CD4-positive, alpha-beta T cell treated with Interferon gamma for 1 hour (primary cell): ENCODE data around the gene KIZ.

Experiments used
- DNase-seq: peaks from one replicate; pipeline ENCODE4 v3.0.0-alpha.2; 2020

KIZ gene

GRCh38 chr20:21270806-21271205, 144.9 kb downstream of the KIZ start:
- no peak for DNase-seq

DNA sequence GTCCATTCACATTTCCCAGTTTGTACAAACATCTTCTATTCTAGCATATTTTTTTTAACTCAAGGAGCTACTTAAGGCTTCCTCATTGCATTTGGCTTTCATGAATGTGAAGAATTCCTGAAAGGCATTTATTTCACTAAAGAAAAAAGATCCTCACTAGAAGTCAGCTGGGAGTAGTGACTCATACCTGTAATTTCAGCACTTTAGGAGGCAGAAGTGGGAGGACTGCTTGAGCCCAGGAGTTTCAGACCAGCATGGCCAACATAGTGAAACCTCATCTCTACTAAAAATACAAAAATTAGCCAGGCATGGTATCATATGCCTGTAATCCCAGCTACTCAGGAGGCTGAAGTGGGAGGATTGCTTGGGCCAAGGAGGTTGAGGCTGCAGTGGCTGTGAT, 146.4 kb downstream of the KIZ start:
- DNase-seq, result no peak

- DNase-seq, result no peak
Observed at GRCh38 chr20:21272679-21273078, 146.8 kb downstream of the KIZ start.

- no peak for DNase-seq
Observed at GRCh38 chr20:21273755-21274386, 148.0 kb downstream of the KIZ start.

- no peak for DNase-seq
Observed at GRCh38 chr20:21278829-21279228, 152.9 kb downstream of the KIZ start.

- DNase-seq, result no peak
Observed at GRCh38 chr20:21279706-21280521, 154.0 kb downstream of the KIZ start.

GRCh38 chr20:21280522-21281016, 154.7 kb downstream of the KIZ start:
- no peak for DNase-seq

DNA sequence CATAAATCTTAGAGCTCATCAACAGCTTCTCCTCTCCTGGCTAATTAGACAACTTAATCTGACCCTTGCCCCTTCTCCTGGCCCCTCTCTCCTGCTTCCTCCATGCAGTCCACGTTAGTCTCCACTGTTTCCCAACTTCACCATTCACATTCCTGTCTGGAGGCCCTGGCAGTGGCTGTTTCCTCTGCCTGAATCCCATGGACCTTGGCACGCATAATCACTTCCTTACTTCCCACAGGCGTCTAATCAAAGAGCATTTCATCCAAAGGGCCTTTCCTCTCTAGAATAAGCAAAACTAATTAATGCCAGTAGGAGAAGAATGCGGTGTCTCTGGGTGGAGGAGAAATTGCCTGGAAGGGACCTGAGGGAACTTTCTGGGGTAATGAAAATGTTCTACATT, 160.9 kb downstream of the KIZ start:
- no peak for DNase-seq

- no peak for DNase-seq
Observed at GRCh38 chr20:21288587-21289370, 162.9 kb downstream of the KIZ start.

DNA sequence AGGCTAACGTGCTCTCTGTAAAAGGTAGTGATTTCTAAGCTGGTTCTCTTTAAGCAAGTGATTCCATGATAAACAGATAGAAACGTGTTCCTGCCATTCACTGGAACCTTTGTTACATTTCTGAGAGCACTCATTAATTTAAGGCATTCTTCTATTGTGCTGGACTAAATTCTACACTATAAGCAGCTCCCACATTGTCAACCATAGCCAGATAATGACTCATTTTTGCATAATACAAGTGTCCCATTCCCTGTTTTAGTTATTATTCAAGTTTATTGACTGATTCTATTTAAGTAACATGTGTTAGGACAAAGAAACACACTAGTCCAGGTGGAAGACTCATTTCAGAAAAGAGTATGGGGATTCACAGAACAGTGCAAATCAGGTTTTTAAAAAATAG, 163.8 kb downstream of the KIZ start:
- no peak for DNase-seq

DNA sequence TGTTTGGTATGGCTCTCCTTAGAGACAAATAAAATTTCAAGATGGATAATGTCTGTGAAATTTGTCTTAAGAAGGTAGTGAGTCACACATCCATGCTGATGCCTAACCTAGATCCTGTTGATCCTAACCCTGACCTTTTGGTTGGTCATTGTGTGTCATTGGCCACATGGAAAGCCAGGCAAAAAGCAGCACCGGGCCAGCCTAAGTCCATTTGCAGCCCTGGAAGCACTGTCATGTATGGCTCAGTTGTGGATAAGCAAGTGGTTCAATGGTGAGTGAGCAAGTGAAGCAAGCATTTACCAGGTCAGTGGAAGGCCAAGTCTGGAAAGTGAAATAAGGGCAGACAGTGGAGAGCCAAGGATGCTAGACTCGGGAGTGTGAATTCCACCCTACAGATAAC, 165.1 kb downstream of the KIZ start:
- no peak for DNase-seq

DNA sequence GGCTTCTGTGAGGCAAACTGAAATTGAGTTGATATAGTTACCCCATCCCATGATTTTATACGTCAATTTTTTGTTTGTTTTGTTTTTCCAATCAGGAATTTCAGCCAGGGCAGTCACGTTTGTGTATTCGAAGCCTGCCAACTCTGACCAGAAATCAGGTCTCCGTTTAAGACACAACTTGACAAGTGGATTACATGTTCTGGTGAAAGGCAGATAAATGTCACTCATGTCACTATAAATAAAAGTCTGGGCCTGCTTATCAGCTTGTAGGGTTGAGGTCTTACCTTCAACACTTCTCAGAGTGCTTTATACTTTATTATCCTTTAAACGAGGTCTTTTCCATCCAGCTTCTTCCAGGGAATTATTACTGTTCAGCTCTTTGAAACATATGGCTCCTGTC, 168.9 kb downstream of the KIZ start:
- DNase-seq, result no peak
